ENCODE results near the gene CCDC137.

The CCDC137 gene

GRCh38 chr17:81717766-81718089 lies 51.2 kb downstream of the CCDC137 start:
- no peak for DNase-seq

- DNase-seq = no peak
Observed at GRCh38 chr17:81719410-81720266, 53.1 kb downstream of the CCDC137 start.

GRCh38 chr17:81720267-81721071 lies 53.9 kb downstream of the CCDC137 start:
- DNase-seq = no peak

GRCh38 chr17:81722184-81723120 lies 55.9 kb downstream of the CCDC137 start:
- no peak for DNase-seq

All from activated CD4-positive, alpha-beta T cell treated with anti-CD3 and anti-CD28 coated beads, Interleukin-2, amount 50 U/mL, for 1 hour (primary cell).